ENCODE results near the gene MSANTD7. TPM values are rescaled to one million over a fixed set of nuclear protein-coding genes. Genes with fewer than 3 reads are reported as not detected.

Gene MSANTD7
- total RNA-seq, 1 experiment from 2014 or later, result 23.1 TPM

- H3K4me2 ChIP-seq (ENCODE audit: insufficient read depth, insufficient read length, low read length), result no peak overlapping the region
- H2AFZ ChIP-seq (ENCODE audit: low read length), result no peak overlapping the region
- Mint-ChIP-seq H3K36me3 (ENCODE audit: insufficient read depth in 1 of 3, low read depth in 3 of 3) (no peaks in the 10 kb centered on the region), H3K9me3 (no peaks in the 10 kb centered on the region), H3K4me3 (no peak overlapping the region), H3K27ac (no peak overlapping the region), H3K27me3 (ENCODE audit: low read depth) (no peaks in the 10 kb centered on the region; the same call in 1 of the 2 replicates), H3K4me1 (no peaks in the 10 kb centered on the region; a peak in 1 of 4 replicates)
- no peak overlapping the region for H2BK12ac ChIP-seq (ENCODE audit: insufficient read length, low read depth, low read length)
- DNase-seq, result peak; percentile 30
- no peak overlapping the region for H2BK5ac ChIP-seq (ENCODE audit: insufficient read length, low read length)
- no peaks in the 10 kb centered on the region for H3K79me2 ChIP-seq (ENCODE audit: insufficient read depth, low read length)
- no peaks in the 10 kb centered on the region for H4K20me1 ChIP-seq (ENCODE audit: control insufficient read depth, insufficient read depth, insufficient read length)
- no peaks in the 10 kb centered on the region for H3K27me3 ChIP-seq (ENCODE audit: insufficient read depth, low read length)
- no peak overlapping the region for H3T11ph ChIP-seq (ENCODE audit: low read length)
- no peak overlapping the region for H2BK15ac ChIP-seq (ENCODE audit: low read depth, low read length)
- H4K8ac ChIP-seq (replicated peaks; ENCODE audit: insufficient read length, low read depth, low read length), result no peak overlapping the region
- TF ChIP-seq, protein P1, sequence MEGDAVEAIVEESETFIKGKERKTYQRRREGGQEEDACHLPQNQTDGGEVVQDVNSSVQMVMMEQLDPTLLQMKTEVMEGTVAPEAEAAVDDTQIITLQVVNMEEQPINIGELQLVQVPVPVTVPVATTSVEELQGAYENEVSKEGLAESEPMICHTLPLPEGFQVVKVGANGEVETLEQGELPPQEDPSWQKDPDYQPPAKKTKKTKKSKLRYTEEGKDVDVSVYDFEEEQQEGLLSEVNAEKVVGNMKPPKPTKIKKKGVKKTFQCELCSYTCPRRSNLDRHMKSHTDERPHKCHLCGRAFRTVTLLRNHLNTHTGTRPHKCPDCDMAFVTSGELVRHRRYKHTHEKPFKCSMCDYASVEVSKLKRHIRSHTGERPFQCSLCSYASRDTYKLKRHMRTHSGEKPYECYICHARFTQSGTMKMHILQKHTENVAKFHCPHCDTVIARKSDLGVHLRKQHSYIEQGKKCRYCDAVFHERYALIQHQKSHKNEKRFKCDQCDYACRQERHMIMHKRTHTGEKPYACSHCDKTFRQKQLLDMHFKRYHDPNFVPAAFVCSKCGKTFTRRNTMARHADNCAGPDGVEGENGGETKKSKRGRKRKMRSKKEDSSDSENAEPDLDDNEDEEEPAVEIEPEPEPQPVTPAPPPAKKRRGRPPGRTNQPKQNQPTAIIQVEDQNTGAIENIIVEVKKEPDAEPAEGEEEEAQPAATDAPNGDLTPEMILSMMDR (conservative IDR thresholded peaks at IDR 0.05), result no peak; the same call in 1 of the 3 replicates
- H3K9ac ChIP-seq (ENCODE audit: extremely low read depth, insufficient read length, low read length), result no peak overlapping the region
- H4K91ac ChIP-seq (ENCODE audit: insufficient read length, low read depth, low read length), result no peak overlapping the region
- no peak overlapping the region for H3K27ac ChIP-seq (ENCODE audit: insufficient read length, low read depth, low read length)
- H3K23ac ChIP-seq (ENCODE audit: insufficient read length, low read depth, low read length), result no peak overlapping the region
- H3K56ac ChIP-seq (ENCODE audit: insufficient read length, low read depth, low read length), result no peak overlapping the region
- H2AK5ac ChIP-seq (ENCODE audit: insufficient read length, low read length), result no peak overlapping the region
- no peak overlapping the region for H2BK20ac ChIP-seq (ENCODE audit: low read depth, low read length, poor library complexity, severe bottlenecking)
- H3K23me2 ChIP-seq (ENCODE audit: insufficient read length, low read depth, low read length, poor library complexity, severe bottlenecking), result no peaks in the 10 kb centered on the region
- H3K4me1 ChIP-seq (ENCODE audit: insufficient read depth, low read length), result no peaks in the 10 kb centered on the region
- no peak overlapping the region for H3K14ac ChIP-seq (ENCODE audit: insufficient read depth, low read length)
- no peaks in the 10 kb centered on the region for H3K9me3 ChIP-seq (ENCODE audit: control insufficient read depth, low read depth, low read length)
- no CpG with 5 or more reads among the region's 5 CpGs for WGBS (ENCODE audit: extremely low coverage, insufficient read length, low lambda C conversion rate)
- no peaks in the 10 kb centered on the region for H3K79me1 ChIP-seq (ENCODE audit: insufficient read depth, low read depth, low read length, poor library complexity, severe bottlenecking)
- no peak overlapping the region for H4K5ac ChIP-seq (ENCODE audit: insufficient read length, low read depth, low read length)
- no peak overlapping the region for H2BK120ac ChIP-seq (ENCODE audit: low read depth, low read length, poor library complexity, severe bottlenecking)
- no peak overlapping the region for H3K4ac ChIP-seq (ENCODE audit: low read depth, low read length)
- H3K18ac ChIP-seq (ENCODE audit: insufficient read length, low read depth, low read length), result no peak overlapping the region
Measured at GRCh38 chr10:14801723-14802122, 36.4 kb upstream of the MSANTD7 start.
